K562 (cell line): ENCODE measurements around the gene PLA2G2C. TPM values are rescaled to one million over a fixed set of nuclear protein-coding genes. Genes with fewer than 3 reads are reported as not detected.

Source experiments
- ATAC-seq: fragments of 200-7000 bp; cut with Tn5 transposase; 3 replicates; pipeline ENCODE4 v1.9.1; 2020; ENCODE audit warnings: moderate library complexity
- BruUV-seq: library from RNA; stranded (reverse); fragments of 400-500 nt; replicated peaks from 2 replicates; lab custom pipeline; 2021; lab: Mats Ljungman, UMichigan
- CTCF ChIA-PET: fragments of 300-600 bp; formaldehyde crosslinking; extraction: SDS; loops from one replicate; lab custom pipeline; 2021; ENCODE audit warnings: low intra/inter-chr PET ratio; lab: Yijun Ruan, JAX
- POLR2A ChIA-PET: fragments of 300-600, 350-650 bp; sonication (Branson Sonifier 250); formaldehyde crosslinking; extraction: SDS; loops from one replicate; lab custom pipeline; 2021; ENCODE audit warnings: antibody characterized with exemption, inconsistent platforms; lab: Yijun Ruan, JAX
- DNase-seq, 4 experiments: peaks; one replicate each; pipeline versions ENCODE4 v3.0.0 to v3.0.0-alpha.2; 2011 to 2018; ENCODE audit warnings: low spot score in 3 of 4, mixed read lengths in 3 of 4; ENCODE audit errors: extremely low read depth in 1 of 4
- FAIRE-seq: peaks from 2 replicates; lab custom pipeline; 2011; peaks lifted over from hg19 to GRCh38; lab: Jason Lieb, UNC
- H2AFZ ChIP-seq: 2 replicates; pipeline ENCODE4 v1.6.0; 2011; ENCODE audit warnings: low read depth, low read length, control low read depth, inconsistent platforms
- H3K27ac ChIP-seq: fragments of 200-600 bp; 3 replicates; pipeline ENCODE4 v1.8.0; 2011; ENCODE audit warnings: low read depth, mild to moderate bottlenecking, control low read depth, inconsistent platforms, low read length, moderate library complexity, mixed read lengths; ENCODE audit errors: extremely low read depth
- H3K27me3 ChIP-seq, 2 experiments: fragments of 300-600 bp in 1 of 2; 2 replicates in 1 of 2; 3 replicates in 1 of 2; pipeline versions ENCODE4 v1.6.0 to v1.8.0; 2011; ENCODE audit warnings: inconsistent platforms in 2 of 2, low read length in 2 of 2, mild to moderate bottlenecking in 1 of 2, mixed read lengths in 1 of 2, moderate library complexity in 1 of 2; ENCODE audit not compliant: control insufficient read depth in 2 of 2, insufficient read depth in 2 of 2
- H3K36me3 ChIP-seq: fragments of 300-600 bp; 3 replicates; pipeline ENCODE4 v1.8.0; 2011; ENCODE audit warnings: mild to moderate bottlenecking, low read length, inconsistent platforms; ENCODE audit not compliant: control insufficient read depth, insufficient read depth
- H3K4me1 ChIP-seq, 2 experiments: fragments of 200-600 bp in 1 of 2; replicated peaks in 1 of 2; 2 replicates in 1 of 2; 3 replicates in 1 of 2; pipeline versions ENCODE4 v1.5.1 to v1.8.0; 2011; ENCODE audit warnings: inconsistent platforms in 2 of 2, low read length in 2 of 2, mild to moderate bottlenecking in 1 of 2, mixed read lengths in 1 of 2, moderate library complexity in 1 of 2; ENCODE audit not compliant: control insufficient read depth in 2 of 2, insufficient read depth in 2 of 2
- H3K4me2 ChIP-seq: 2 replicates; pipeline ENCODE4 v1.6.1; 2011; ENCODE audit warnings: low read length, control low read depth, inconsistent platforms, mixed read lengths; ENCODE audit not compliant: insufficient read depth
- H3K4me3 ChIP-seq: fragments of 200-600 bp; sonication (generic), shearing (Covaris generic); 2 replicates; pipeline ENCODE4 v1.5.1; 2016; ENCODE audit warnings: control low read depth, inconsistent platforms
- H3K79me2 ChIP-seq: fragments of 200-600 bp; 3 replicates; pipeline ENCODE4 v1.8.0; 2011; ENCODE audit warnings: low read length, inconsistent platforms; ENCODE audit not compliant: control insufficient read depth, insufficient read depth
- H3K9ac ChIP-seq, 2 experiments: 2 replicates each; pipeline versions ENCODE4 v1.6.0 to v1.6.1; 2011; ENCODE audit warnings: low read depth in 2 of 2, low read length in 2 of 2, control low read depth in 1 of 2, inconsistent platforms in 1 of 2, mild to moderate bottlenecking in 1 of 2, mixed read lengths in 1 of 2; ENCODE audit not compliant: insufficient read depth in 1 of 2
- H3K9me1 ChIP-seq: one replicate; pipeline ENCODE4 v1.6.0; 2011; ENCODE audit warnings: inconsistent platforms, mild to moderate bottlenecking, low read length, moderate library complexity; ENCODE audit not compliant: control insufficient read depth, insufficient read depth
- H3K9me3 ChIP-seq: replicated peaks from 2 replicates; pipeline ENCODE4 v1.5.1; 2011; ENCODE audit warnings: low read depth, low read length, inconsistent platforms; ENCODE audit not compliant: control insufficient read depth, insufficient read depth
- H4K20me1 ChIP-seq: replicated peaks from 2 replicates; pipeline ENCODE4 v1.6.1; 2011; ENCODE audit warnings: low read length, inconsistent platforms, mixed read lengths; ENCODE audit not compliant: control insufficient read depth, insufficient read depth
- ADNP ChIP-seq: fragments of 200-800 bp; sonication (Bioruptor generic); IDR thresholded peaks from 2 replicates; pipeline ENCODE4 v1.6.1; 2016; ENCODE audit warnings: missing genetic modification characterization, missing compliant biosample characterization
- CGGBP1 ChIP-seq: fragments of 250-450 bp; sonication (Bioruptor Pico); IDR thresholded peaks from 2 replicates; pipeline ENCODE4 v1.9.0; 2021; ENCODE audit warnings: mild to moderate bottlenecking
- MYBL2 ChIP-seq, 2 experiments: fragments of 450-650 bp in 1 of 2; sonication (generic) in 1 of 2; formaldehyde crosslinking in 1 of 2; IDR thresholded peaks; 2 replicates each; pipeline versions ENCODE4 v1.6.1 to v1.8.1; 2017 to 2022; ENCODE audit warnings: borderline replicate concordance in 1 of 2, inconsistent platforms in 1 of 2, low read depth in 1 of 2, mild to moderate bottlenecking in 1 of 2, missing genetic modification reagents in 1 of 2, moderate library complexity in 1 of 2
- SRF ChIP-seq, 2 experiments: fragments of 250-450, 450-650 bp in 1 of 2; sonication (Bioruptor Pico) in 1 of 2; sonication (generic) in 1 of 2; formaldehyde crosslinking; IDR thresholded peaks; 2 replicates each; pipeline versions ENCODE4 v1.5.0 to v1.5.1; 2020 to 2022; ENCODE audit warnings: mild to moderate bottlenecking in 1 of 2, missing genetic modification reagents in 1 of 2
- XRCC4 ChIP-seq: IDR thresholded peaks from one replicate; pipeline ENCODE4 v1.6.1; 2011; ENCODE audit not compliant: insufficient read depth, insufficient read length; ENCODE audit errors: extremely low read depth
- ZBTB33 ChIP-seq: sonication (generic); formaldehyde crosslinking; IDR thresholded peaks from 2 replicates; pipeline ENCODE4 v1.8.1; 2023; ENCODE audit warnings: mild to moderate bottlenecking, missing genetic modification reagents
- ZNF23 ChIP-seq: fragments of 250-450 bp; sonication (Bioruptor Pico); IDR thresholded peaks from 2 replicates; pipeline ENCODE4 v1.4.0; 2020; ENCODE audit warnings: mild to moderate bottlenecking
- ZNF347 ChIP-seq: fragments of 450-650 bp; formaldehyde crosslinking; IDR thresholded peaks from 2 replicates; pipeline ENCODE4 v1.4.0; 2020; ENCODE audit warnings: low read depth, mild to moderate bottlenecking, moderate library complexity
- ZNF449 ChIP-seq: fragments of 250-450 bp; sonication (Bioruptor Pico); IDR thresholded peaks from 2 replicates; pipeline ENCODE4 v1.8.0; 2022; ENCODE audit warnings: moderate library complexity, mild to moderate bottlenecking, inconsistent platforms
- WGBS: fragments of 100-300 bp; shearing (Covaris generic); methylation state at CpG from one replicate; pipeline ENCODE4 v1.1.6; 2016; ENCODE audit warnings: low coverage, mixed read lengths; ENCODE audit not compliant: insufficient coverage; ENCODE audit errors: missing lambda C conversion rate; 5-methylcytosine and 5-hydroxymethylcytosine counted together
- in situ Hi-C: fragments of 300-500 bp; cut with MboI; formaldehyde crosslinking; loops from 4 replicates; pipeline ENCODE4 v1.15.0; 2018; ENCODE audit warnings: inconsistent platforms, mixed read lengths
- intact Hi-C: fragments of 100-400 bp; cut with micrococcal nuclease; formaldehyde crosslinking; loops from 2 replicates; pipeline ENCODE4 v1.14.2; 2022
- polyA plus RNA-seq, 8 experiments: library from polyadenylated mRNA; depleted of rRNA in 4 of 8; stranded (reverse) in 5 of 8; unstranded in 3 of 8; fragments of >200 nt; fragmentation: Nextera tagmentation in 2 of 8; fragmentation: Illumina TruSeq in 1 of 8; extraction: Ambion mirVana in 2 of 8; extraction: Trizol in 1 of 8; gene quantifications; 2 replicates each; pipeline versions ENCODE4 v1.2.1 to v1.2.3, GENCODE V29; 2011 to 2014; ENCODE audit warnings: inconsistent platforms in 1 of 8, missing spikeins in 1 of 8
- total RNA-seq, 7 experiments: library from RNA; depleted of rRNA in 6 of 7; stranded (reverse); fragments of >200 nt in 6 of 7; fragmentation: Illumina TruSeq in 2 of 7; extraction: Trizol in 2 of 7; gene quantifications; 2 replicates each; pipeline versions ENCODE4 v1.2.1 to v1.2.3, GENCODE V29; 2011 to 2021; ENCODE audit warnings: low replicate concordance in 1 of 7

The PLA2G2C gene
- total and polyA plus RNA-seq, 9 of the 15 experiments (the other 6 are each of a cell fraction or from before 2014, with no cell fraction given), result 0.14 to 0.49 (median 0.21) TPM

- FAIRE-seq (no peak), DNase-seq (no peak), ATAC-seq (no peak; the same call in 2 of the 3 replicates)
- POLR2A ChIA-PET, result no interaction called here
- no peak overlapping the region for H3K4me2 ChIP-seq
- in situ Hi-C loops, result loop anchor here (10.0 kb wide), 1 partner anchor 283 kb away; no protein-coding TSS in a partner anchor
- H2AFZ ChIP-seq, result peak overlapping the region; percentile 83
- peaks cover 21 to 23% of the 10 kb centered on the region in 2 experiments for H3K4me1 ChIP-seq
- no peaks in the 10 kb centered on the region for H3K9me1 ChIP-seq
- H3K9me3 ChIP-seq, result 0 out of 2 replicates have a peak, but pooled peaks cover 3% of the 10 kb centered on the region
- H3K27me3 ChIP-seq, result peaks cover 0 to 14% of the 10 kb centered on the region in 2 experiments; a peak in 3 of 5 replicates
- no TSS peak for BruUV-seq
- CTCF ChIA-PET, result interaction anchor here (1.9 kb wide), 1 partner anchor 282 kb away, joined by 8 read pairs; no protein-coding TSS in a partner anchor
- no peaks in the 10 kb centered on the region for H4K20me1 ChIP-seq
- H3K9ac ChIP-seq, result no peak overlapping the region
- H3K4me3 ChIP-seq, result no peak overlapping the region
- H3K36me3 ChIP-seq, result no peaks in the 10 kb centered on the region
- 41% methylated on average over 4 of the region's 4 CpGs for WGBS
- intact Hi-C loops, result loop anchor here (10.0 kb wide), 1 partner anchor 93 kb away; no protein-coding TSS in a partner anchor
- no peak overlapping the region for H3K27ac ChIP-seq
- H3K79me2 ChIP-seq, result no peaks in the 10 kb centered on the region
- no peak for TF ChIP-seq ZNF347 (CRISPR knock-in tag)
- TF ChIP-seq ZBTB33 (CRISPR knock-in tag), result no peak
- TF ChIP-seq ZNF23 (CRISPR knock-in tag), result no peak
- TF ChIP-seq ADNP (tag), result no peak
- no peak for TF ChIP-seq MYBL2 (IDR thresholded peaks at IDR 0.05; ENCODE audit: low read depth)
- no peak for TF ChIP-seq MYBL2 (CRISPR knock-in tag; IDR thresholded peaks at IDR 0.05; ENCODE audit: borderline replicate concordance)
- TF ChIP-seq XRCC4, result no peak
- no peak for TF ChIP-seq SRF (CRISPR knock-in tag; IDR thresholded peaks at IDR 0.05)
- no peak for TF ChIP-seq ZNF449 (CRISPR knock-in tag)
- no peak for TF ChIP-seq CGGBP1 (CRISPR knock-in tag)
Measured at GRCh38 chr1:20211511-20211931, 25.2 kb upstream of the PLA2G2C start.
